Measurements from ENCODE around the gene FBXL7.
A peak's percentile ranks its signal among the peaks of the same experiment; 100 is the strongest.

FBXL7 gene

GRCh38 chr5:15615859-15616258 is 115.9 kb downstream of the FBXL7 start:
- Histone ChIP-seq H3K27ac (no peak overlapping the region), H3K36me3 (replicated peaks) (no peaks in the 10 kb centered on the region), H3K4me3 (ENCODE audit: low read depth, low read length) (no peak overlapping the region), H3K27me3 (replicated peaks) (no peaks in the 10 kb centered on the region)
- DNase-seq, result no peak
- TF ChIP-seq CTCF (IDR thresholded peaks at IDR 0.05; ENCODE audit: low read depth, low read length, missing control alignments), result no peak
- in situ Hi-C loops (cut with HindIII; ENCODE audit: low pct_ligation_motif_present, low sequenced_read_pairs), result no loop called here

- H3K4me3 ChIP-seq (ENCODE audit: low read depth, low read length), result no peak overlapping the region
- in situ Hi-C loops (cut with HindIII; ENCODE audit: low pct_ligation_motif_present, low sequenced_read_pairs), result no loop called here
- no peaks in the 10 kb centered on the region for H3K27me3 ChIP-seq (replicated peaks)
- TF ChIP-seq CTCF (IDR thresholded peaks at IDR 0.05; ENCODE audit: low read depth, low read length, missing control alignments), result no peak
- H3K27ac ChIP-seq, result no peak overlapping the region
- DNase-seq, result no peak
- no peaks in the 10 kb centered on the region for H3K36me3 ChIP-seq (replicated peaks)
Measured at GRCh38 chr5:15618938-15619337, 119.0 kb downstream of the FBXL7 start.

- peak; percentile 72 for DNase-seq
- Histone ChIP-seq H3K27me3 (replicated peaks) (no peaks in the 10 kb centered on the region), H3K36me3 (replicated peaks) (no peaks in the 10 kb centered on the region), H3K4me3 (ENCODE audit: low read depth, low read length) (no peak overlapping the region), H3K27ac (peak overlapping the region; percentile 59)
- in situ Hi-C loops (cut with HindIII; ENCODE audit: low pct_ligation_motif_present, low sequenced_read_pairs), result no loop called here
- TF ChIP-seq CTCF (IDR thresholded peaks at IDR 0.05; ENCODE audit: low read depth, low read length, missing control alignments), result no peak
Measured at GRCh38 chr5:15620501-15620900, 120.5 kb downstream of the FBXL7 start.

GRCh38 chr5:15621094-15621493 is 121.1 kb downstream of the FBXL7 start:
- in situ Hi-C loops (cut with HindIII; ENCODE audit: low pct_ligation_motif_present, low sequenced_read_pairs), result no loop called here
- TF ChIP-seq CTCF (IDR thresholded peaks at IDR 0.05; ENCODE audit: low read depth, low read length, missing control alignments), result no peak
- Histone ChIP-seq H3K4me3 (ENCODE audit: low read depth, low read length) (no peak overlapping the region), H3K27me3 (replicated peaks) (no peaks in the 10 kb centered on the region), H3K36me3 (replicated peaks) (no peaks in the 10 kb centered on the region), H3K27ac (peak overlapping the region; percentile 59)
- DNase-seq, result no peak

GRCh38 chr5:15623794-15624193 is 123.8 kb downstream of the FBXL7 start:
- Histone ChIP-seq H3K36me3 (replicated peaks) (no peaks in the 10 kb centered on the region), H3K27me3 (replicated peaks) (no peaks in the 10 kb centered on the region), H3K27ac (no peak overlapping the region), H3K4me3 (ENCODE audit: low read depth, low read length) (no peak overlapping the region)
- DNase-seq, result no peak
- no peak for TF ChIP-seq CTCF (IDR thresholded peaks at IDR 0.05; ENCODE audit: low read depth, low read length, missing control alignments)
- in situ Hi-C loops (cut with HindIII; ENCODE audit: low pct_ligation_motif_present, low sequenced_read_pairs), result no loop called here

GRCh38 chr5:15627109-15627508 is 127.1 kb downstream of the FBXL7 start:
- DNase-seq, result no peak
- Histone ChIP-seq H3K4me3 (ENCODE audit: low read depth, low read length) (no peak overlapping the region), H3K27ac (no peak overlapping the region), H3K36me3 (replicated peaks) (no peaks in the 10 kb centered on the region), H3K27me3 (replicated peaks) (no peaks in the 10 kb centered on the region)
- in situ Hi-C loops (cut with HindIII; ENCODE audit: low pct_ligation_motif_present, low sequenced_read_pairs), result no loop called here
- TF ChIP-seq CTCF (IDR thresholded peaks at IDR 0.05; ENCODE audit: low read depth, low read length, missing control alignments), result no peak

Data from brain microvascular endothelial cell (primary cell).